Mesenchymal stem cell (in vitro differentiated cells and primary cell): ENCODE measurements around the gene SMURF2.
A peak's percentile ranks its signal among the peaks of the same experiment; 100 is the strongest.

Source experiments
- DNase-seq: peaks from one replicate; pipeline ENCODE4 v3.0.0-alpha.2; 2013
- H2AFZ ChIP-seq: one replicate; pipeline ENCODE4 v1.6.1; 2013; ENCODE audit warnings: low read depth, mild to moderate bottlenecking, control low read depth, inconsistent platforms, low read length, moderate library complexity
- H2AK5ac ChIP-seq: 2 replicates; pipeline ENCODE4 v1.6.1; 2013; ENCODE audit warnings: low read length, moderate library complexity, mild to moderate bottlenecking, inconsistent platforms; ENCODE audit not compliant: severe bottlenecking
- H2BK120ac ChIP-seq: one replicate; pipeline ENCODE4 v1.6.1; 2013; ENCODE audit warnings: low read depth, mild to moderate bottlenecking, inconsistent platforms, low read length, moderate library complexity
- H2BK12ac ChIP-seq, 2 experiments: one replicate each; pipeline ENCODE4 v1.6.1; 2013; ENCODE audit warnings: inconsistent platforms in 2 of 2, low read length in 2 of 2, mild to moderate bottlenecking in 2 of 2, moderate library complexity in 2 of 2, control low read depth in 1 of 2
- H2BK15ac ChIP-seq: one replicate; pipeline ENCODE4 v1.6.1; 2013; ENCODE audit warnings: mild to moderate bottlenecking, low read depth, inconsistent platforms; ENCODE audit not compliant: poor library complexity, severe bottlenecking
- H2BK5ac ChIP-seq: 2 replicates; pipeline ENCODE4 v1.6.1; 2013; ENCODE audit warnings: low read depth, mild to moderate bottlenecking, low read length, control low read depth, inconsistent platforms; ENCODE audit not compliant: poor library complexity, severe bottlenecking
- H3K14ac ChIP-seq, 2 experiments: one replicate each; pipeline ENCODE4 v1.6.1; 2013; ENCODE audit warnings: inconsistent platforms in 2 of 2, low read length in 2 of 2, control low read depth in 1 of 2, mild to moderate bottlenecking in 1 of 2, moderate library complexity in 1 of 2
- H3K18ac ChIP-seq, 2 experiments: one replicate each; pipeline ENCODE4 v1.6.1; 2013; ENCODE audit warnings: inconsistent platforms in 2 of 2, low read length in 2 of 2, control low read depth in 1 of 2, low read depth in 1 of 2, mild to moderate bottlenecking in 1 of 2
- H3K23ac ChIP-seq, 2 experiments: one replicate each; pipeline ENCODE4 v1.6.1; 2013; ENCODE audit warnings: inconsistent platforms in 2 of 2, low read length in 2 of 2, mild to moderate bottlenecking in 2 of 2, moderate library complexity in 2 of 2, control low read depth in 1 of 2
- H3K27ac ChIP-seq: 2 replicates; pipeline ENCODE4 v1.5.1; 2013; ENCODE audit warnings: mild to moderate bottlenecking, moderate library complexity, low read length, control low read depth, inconsistent platforms; ENCODE audit not compliant: poor library complexity, severe bottlenecking
- H3K27me3 ChIP-seq, 2 experiments: 2 replicates each; pipeline versions ENCODE4 v1.6.1 to v1.7.0; 2013; ENCODE audit warnings: low read length in 2 of 2, mild to moderate bottlenecking in 2 of 2, moderate library complexity in 2 of 2, control low read depth in 1 of 2, inconsistent platforms in 1 of 2; ENCODE audit not compliant: control insufficient read depth in 1 of 2, insufficient read depth in 1 of 2
- H3K36me3 ChIP-seq, 2 experiments: 2 replicates each; pipeline versions ENCODE4 v1.6.1 to v1.7.0; 2013; ENCODE audit warnings: low read length in 2 of 2, control low read depth in 1 of 2, inconsistent platforms in 1 of 2, low read depth in 1 of 2, mild to moderate bottlenecking in 1 of 2; ENCODE audit not compliant: insufficient read depth in 2 of 2, control insufficient read depth in 1 of 2
- H3K4ac ChIP-seq, 2 experiments: one replicate each; pipeline ENCODE4 v1.6.1; 2013; ENCODE audit warnings: inconsistent platforms in 2 of 2, low read length in 2 of 2, mild to moderate bottlenecking in 2 of 2, moderate library complexity in 2 of 2, control low read depth in 1 of 2, low read depth in 1 of 2
- H3K4me1 ChIP-seq: 2 replicates; pipeline ENCODE4 v1.6.1; 2013; ENCODE audit warnings: low read depth, low read length, control low read depth; ENCODE audit not compliant: control insufficient read depth, insufficient read depth
- H3K4me2 ChIP-seq: 2 replicates; pipeline ENCODE4 v1.6.1; 2013; ENCODE audit warnings: low read length, mild to moderate bottlenecking, inconsistent platforms; ENCODE audit not compliant: poor library complexity, severe bottlenecking
- H3K4me3 ChIP-seq, 2 experiments: 2 replicates each; pipeline versions ENCODE4 v1.5.1 to v1.7.0; 2013; ENCODE audit warnings: low read length in 2 of 2, mild to moderate bottlenecking in 2 of 2, control low read depth in 1 of 2, low read depth in 1 of 2; ENCODE audit not compliant: insufficient read depth in 1 of 2
- H3K79me1 ChIP-seq: replicated peaks from 2 replicates; pipeline ENCODE4 v1.6.1; 2013; ENCODE audit warnings: mild to moderate bottlenecking, control low read depth, low read length, inconsistent platforms; ENCODE audit not compliant: poor library complexity, severe bottlenecking
- H3K9ac ChIP-seq: 2 replicates; pipeline ENCODE4 v1.7.0; 2013; ENCODE audit warnings: mild to moderate bottlenecking, low read length, moderate library complexity
- H3K9me3 ChIP-seq: 2 replicates; pipeline ENCODE4 v1.7.0; 2013; ENCODE audit warnings: mild to moderate bottlenecking, low read length; ENCODE audit not compliant: control insufficient read depth
- H4K8ac ChIP-seq: one replicate; pipeline ENCODE4 v1.6.1; 2013; ENCODE audit warnings: inconsistent platforms, mild to moderate bottlenecking, low read length, moderate library complexity
- H4K91ac ChIP-seq: one replicate; pipeline ENCODE4 v1.6.1; 2013; ENCODE audit warnings: mild to moderate bottlenecking, low read length, inconsistent platforms
- WGBS: methylation state at CpG from one replicate; pipeline ENCODE4 v1.1.7; 2013; ENCODE audit warnings: mixed read lengths; 5-methylcytosine and 5-hydroxymethylcytosine counted together

Gene SMURF2

GRCh38 chr17:64687376-64687775, 25.3 kb upstream of the SMURF2 start:
- Histone ChIP-seq H2BK120ac (no peak overlapping the region), H3K4me3 (peak overlapping the region in 1 of 2 experiments; percentile 5), H3K36me3 (no peaks in the 10 kb centered on the region), H3K18ac (peak overlapping the region in 1 of 2 experiments; percentile 39), H3K9ac (peak overlapping the region; percentile 27), H3K27ac (no peak overlapping the region), H3K23ac (no peak overlapping the region), H3K4me2 (no peak overlapping the region), H2BK15ac (peak overlapping the region; percentile 23), H2BK5ac (no peak overlapping the region), H2BK12ac (peak overlapping the region in 1 of 2 experiments; percentile 12), H3K4ac (no peak overlapping the region), H4K91ac (no peak overlapping the region), H3K27me3 (no peaks in the 10 kb centered on the region), H2AK5ac (no peak overlapping the region), H3K79me1 (peaks cover 3% of the 10 kb centered on the region), H3K14ac (no peak overlapping the region), H4K8ac (no peak overlapping the region), H2AFZ (no peak overlapping the region), H3K9me3 (peaks cover 6% of the 10 kb centered on the region), H3K4me1 (peaks cover 9% of the 10 kb centered on the region)
- WGBS = 100% methylated on average over 2 of the region's 4 CpGs
- DNase-seq = no peak

GRCh38 chr17:64686705-64687104, 24.6 kb upstream of the SMURF2 start:
- H3K14ac ChIP-seq = no peak overlapping the region
- H3K18ac ChIP-seq = no peak overlapping the region
- H3K36me3 ChIP-seq = no peaks in the 10 kb centered on the region
- H2BK15ac ChIP-seq = no peak overlapping the region
- no peak overlapping the region for H3K4me3 ChIP-seq
- H2BK120ac ChIP-seq = no peak overlapping the region
- H2AFZ ChIP-seq = no peak overlapping the region
- H3K4ac ChIP-seq = peak overlapping the region in 1 of 2 experiments; percentile 56
- H3K23ac ChIP-seq = no peak overlapping the region
- no peak overlapping the region for H3K4me2 ChIP-seq
- H3K79me1 ChIP-seq = peaks cover 3% of the 10 kb centered on the region
- peaks cover 6% of the 10 kb centered on the region for H3K9me3 ChIP-seq
- H3K27me3 ChIP-seq = no peaks in the 10 kb centered on the region
- no peak overlapping the region for H4K8ac ChIP-seq
- no peak overlapping the region for H3K27ac ChIP-seq
- peak overlapping the region; percentile 51 for H2AK5ac ChIP-seq
- H4K91ac ChIP-seq = no peak overlapping the region
- peaks cover 9% of the 10 kb centered on the region for H3K4me1 ChIP-seq
- no peak overlapping the region for H2BK5ac ChIP-seq
- WGBS = 92% methylated on average over 1 of the region's 2 CpGs
- no peak overlapping the region for H3K9ac ChIP-seq
- H2BK12ac ChIP-seq = no peak overlapping the region
- no peak for DNase-seq

GRCh38 chr17:64685705-64686104, 23.6 kb upstream of the SMURF2 start:
- 97% methylated on average over 9 of the region's 9 CpGs for WGBS
- Histone ChIP-seq H3K14ac (no peak overlapping the region), H2BK15ac (peak overlapping the region; percentile 92), H3K18ac (peak overlapping the region in 1 of 2 experiments; percentile 9), H3K9ac (no peak overlapping the region), H2BK12ac (peak overlapping the region; percentile 65 to 75), H2AK5ac (peak overlapping the region; percentile 81), H2AFZ (no peak overlapping the region), H3K4ac (no peak overlapping the region), H3K4me3 (no peak overlapping the region), H3K36me3 (no peaks in the 10 kb centered on the region), H4K91ac (no peak overlapping the region), H3K79me1 (peaks cover 3% of the 10 kb centered on the region), H2BK120ac (no peak overlapping the region), H3K27ac (no peak overlapping the region), H3K27me3 (no peaks in the 10 kb centered on the region), H3K23ac (no peak overlapping the region), H2BK5ac (no peak overlapping the region), H3K4me2 (no peak overlapping the region), H3K9me3 (peaks cover 6% of the 10 kb centered on the region), H4K8ac (peak overlapping the region; percentile 55), H3K4me1 (peaks cover 9% of the 10 kb centered on the region)
- no peak for DNase-seq

DNA sequence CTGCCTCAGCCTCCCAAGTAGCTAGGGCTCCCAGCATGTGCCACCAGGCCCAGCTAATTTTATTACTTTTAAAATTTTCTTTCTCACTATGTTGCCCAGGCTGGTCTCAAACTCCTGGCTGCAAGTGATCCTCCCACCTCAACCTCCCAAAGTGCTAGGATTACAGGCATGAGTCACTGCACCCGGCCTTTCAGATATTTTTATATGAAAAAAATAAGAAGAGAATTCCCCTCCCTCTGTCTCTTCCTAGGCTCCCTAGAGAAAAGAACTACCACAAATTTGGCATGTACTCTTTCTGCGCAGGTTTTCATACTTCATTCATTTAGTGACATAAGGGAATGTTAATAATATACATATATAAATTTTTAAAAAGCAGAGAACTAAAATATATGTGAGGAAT, 21.7 kb upstream of the SMURF2 start:
- H3K18ac ChIP-seq = peak overlapping the region in 1 of 2 experiments; percentile 83
- no peak overlapping the region for H2BK5ac ChIP-seq
- no peak overlapping the region for H3K14ac ChIP-seq
- peak overlapping the region; percentile 90 for H2BK15ac ChIP-seq
- no peak overlapping the region for H3K23ac ChIP-seq
- WGBS = no CpG with 5 or more reads among the region's 2 CpGs
- H2BK120ac ChIP-seq = peak overlapping the region; percentile 79
- H3K79me1 ChIP-seq = peaks cover 3% of the 10 kb centered on the region
- H2BK12ac ChIP-seq = peak overlapping the region; percentile 21 to 93
- no peak overlapping the region for H4K8ac ChIP-seq
- no peak overlapping the region for H3K4ac ChIP-seq
- peaks cover 6% of the 10 kb centered on the region for H3K9me3 ChIP-seq
- no peak overlapping the region for H2AFZ ChIP-seq
- H3K27me3 ChIP-seq = no peaks in the 10 kb centered on the region
- no peak overlapping the region for H3K4me2 ChIP-seq
- H2AK5ac ChIP-seq = peak overlapping the region; percentile 35
- no peak overlapping the region for H3K9ac ChIP-seq
- no peak overlapping the region for H4K91ac ChIP-seq
- peaks cover 10% of the 10 kb centered on the region for H3K4me1 ChIP-seq
- DNase-seq = no peak
- peak overlapping the region; percentile 75 for H3K27ac ChIP-seq
- H3K36me3 ChIP-seq = no peaks in the 10 kb centered on the region
- no peak overlapping the region for H3K4me3 ChIP-seq
